HG02943 (cell line): ENCODE results near the gene DIP2A.
"Not testable (repeated sequence)": the region's sequence is repeated elsewhere in the genome, so short reads cannot be mapped to it uniquely, and the experiment has no call there.

ENCODE experiments used
- ATAC-seq: cut with Tn5 transposase; IDR thresholded peaks from one replicate; pipeline ENCODE4 v1.9.1; 2021; ENCODE audit warnings: mild to moderate bottlenecking, low read depth, moderate library complexity; ENCODE audit not compliant: unreplicated experiment

Gene DIP2A

DNA sequence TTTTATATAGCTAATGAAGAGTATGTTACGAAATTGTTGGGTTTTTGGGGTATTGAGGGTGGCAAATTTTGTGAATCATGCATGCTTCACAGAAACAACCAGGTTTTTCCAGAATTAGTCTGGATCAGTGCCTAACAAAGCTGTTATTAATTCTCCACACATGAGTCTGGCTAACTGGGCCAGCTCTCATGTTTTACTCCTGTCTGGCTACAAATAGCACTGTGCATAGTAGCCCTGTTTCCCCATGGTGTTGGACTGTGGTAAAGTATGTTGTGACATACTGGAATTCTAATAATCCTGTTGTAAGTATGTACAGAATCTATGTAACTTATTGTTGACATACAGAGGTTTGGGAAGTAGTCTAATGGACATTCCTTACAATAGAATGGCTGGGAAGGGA, 110.4 kb downstream of the DIP2A start:
- no peak for ATAC-seq

DNA sequence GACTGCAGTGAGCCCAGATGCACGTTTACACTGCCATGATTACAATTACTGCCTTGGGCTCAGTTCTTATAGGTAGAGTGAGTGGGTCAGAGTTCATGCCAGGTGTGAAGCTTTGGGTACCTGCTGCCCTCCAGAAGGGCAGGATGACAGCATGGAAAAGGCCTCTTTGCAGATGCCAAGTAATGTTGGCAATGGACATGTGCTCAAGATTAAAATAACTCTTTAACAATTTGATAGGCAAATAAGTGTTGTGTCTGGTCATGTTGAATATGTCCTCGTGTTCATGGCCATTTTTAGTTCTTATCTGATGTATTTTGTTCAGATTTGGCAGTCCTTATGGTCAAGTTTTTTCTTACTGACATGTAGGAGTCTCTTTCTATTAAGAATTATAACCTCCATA, 111.4 kb downstream of the DIP2A start:
- no peak for ATAC-seq

DNA sequence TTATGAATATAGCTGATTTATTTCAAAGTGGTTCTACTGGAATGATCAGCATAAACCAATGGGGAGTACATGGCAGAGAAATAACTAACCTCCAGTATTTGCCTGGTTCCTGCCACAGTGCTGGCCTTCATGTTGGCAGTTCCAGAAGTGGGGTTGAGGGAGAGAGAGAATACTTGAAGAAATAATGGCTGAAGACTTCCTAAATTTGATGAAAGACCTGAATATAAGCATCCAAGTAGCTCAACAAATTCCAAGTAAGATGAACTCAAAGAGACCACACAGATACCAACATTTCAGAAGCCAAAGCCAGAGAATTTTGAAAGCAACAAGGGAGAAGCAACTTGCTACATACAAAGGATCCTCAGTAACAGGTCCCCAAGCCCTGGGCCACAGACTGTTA, 111.9 kb downstream of the DIP2A start:
- no peak for ATAC-seq

DNA sequence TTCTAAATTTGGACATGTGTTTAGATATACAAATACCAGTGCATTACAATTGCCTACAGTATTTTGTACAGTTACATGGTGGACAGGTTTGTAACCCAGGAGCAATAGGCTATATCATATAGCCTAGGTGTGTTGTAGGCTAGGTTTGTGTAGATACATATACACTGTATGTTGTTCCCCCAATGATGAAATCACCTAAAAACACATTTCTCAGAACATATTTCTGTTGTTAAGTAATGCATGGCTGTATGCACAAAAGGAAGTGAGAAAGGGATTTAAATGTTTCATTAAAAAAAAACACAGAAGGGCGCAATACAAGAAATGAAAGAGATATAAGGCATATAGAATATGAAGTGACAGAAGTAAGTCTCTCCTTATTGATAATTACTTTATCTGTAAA, 114.2 kb downstream of the DIP2A start:
- no peak for ATAC-seq

DNA sequence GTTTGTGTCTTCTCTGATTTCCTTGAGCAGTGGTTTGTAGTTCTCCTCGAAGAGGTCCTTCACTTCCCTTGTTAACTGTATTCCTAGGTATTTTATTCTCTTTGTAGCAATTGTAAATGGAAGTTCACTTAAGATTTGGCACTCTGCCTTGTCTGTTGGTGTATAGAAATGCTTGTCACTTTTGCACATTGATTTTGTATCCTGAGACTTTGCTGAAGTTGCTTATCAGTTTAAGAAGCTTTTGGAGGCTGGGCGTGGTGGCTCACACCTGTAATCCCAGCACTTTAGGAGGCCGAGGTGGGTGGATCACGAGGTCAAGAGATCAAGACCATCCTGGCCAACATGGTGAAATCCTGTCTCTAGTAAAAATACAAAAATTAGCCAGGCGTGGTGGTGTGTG, 119.1 kb downstream of the DIP2A start:
- ATAC-seq: not testable (repeated sequence)

DNA sequence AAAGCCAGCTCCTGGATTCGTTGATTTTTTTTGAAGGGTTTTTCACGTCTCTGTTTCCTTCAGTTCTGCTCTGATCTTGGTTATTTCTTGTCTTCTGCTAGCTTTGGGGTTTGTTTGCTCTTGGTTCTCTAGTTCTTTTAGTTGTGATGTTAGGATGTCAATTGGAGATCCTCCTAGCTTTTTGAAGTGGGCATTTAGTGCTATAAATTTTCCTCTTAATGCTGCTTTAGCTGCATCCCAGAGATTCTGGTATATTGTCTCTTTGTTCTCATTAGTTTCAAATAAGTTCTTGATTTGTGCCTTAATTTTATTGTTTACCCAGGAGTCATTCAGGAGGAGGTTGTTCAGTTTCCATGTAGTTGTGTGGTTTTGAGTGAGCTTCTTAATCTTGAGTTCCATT, 120.7 kb downstream of the DIP2A start:
- ATAC-seq: not testable (repeated sequence)

DNA sequence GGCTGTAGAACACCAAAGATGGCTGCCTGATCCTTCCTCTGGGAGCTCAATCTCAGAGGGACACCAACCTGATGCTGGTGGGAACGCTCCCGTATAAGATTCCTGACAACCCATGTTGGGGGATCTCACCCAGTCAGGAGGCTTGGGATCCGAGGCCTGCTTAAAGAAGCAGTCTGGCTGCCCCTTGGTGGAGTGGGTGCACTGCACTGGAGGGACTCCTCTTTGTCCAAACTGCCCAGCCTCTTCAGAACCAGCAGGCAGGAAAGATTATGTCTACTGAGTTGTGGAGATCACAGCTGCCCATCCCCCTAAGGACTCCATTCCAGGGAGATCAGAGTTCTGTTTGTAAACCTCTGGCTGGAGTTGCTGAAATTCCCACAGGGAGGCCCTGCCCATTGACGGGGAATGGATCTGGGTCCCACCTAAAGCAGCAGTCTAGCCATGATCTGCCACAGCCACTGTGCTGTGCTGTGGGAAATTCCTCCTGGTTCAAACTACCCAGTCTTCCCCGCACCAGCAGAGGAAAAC, 123.2 kb downstream of the DIP2A start:
- no peak for ATAC-seq

- ATAC-seq: no peak
Observed at GRCh38 chr21:46585191-46585953, 126.7 kb downstream of the DIP2A start.

GRCh38 chr21:46594276-46594675, 135.6 kb downstream of the DIP2A start:
- ATAC-seq: no peak

DNA sequence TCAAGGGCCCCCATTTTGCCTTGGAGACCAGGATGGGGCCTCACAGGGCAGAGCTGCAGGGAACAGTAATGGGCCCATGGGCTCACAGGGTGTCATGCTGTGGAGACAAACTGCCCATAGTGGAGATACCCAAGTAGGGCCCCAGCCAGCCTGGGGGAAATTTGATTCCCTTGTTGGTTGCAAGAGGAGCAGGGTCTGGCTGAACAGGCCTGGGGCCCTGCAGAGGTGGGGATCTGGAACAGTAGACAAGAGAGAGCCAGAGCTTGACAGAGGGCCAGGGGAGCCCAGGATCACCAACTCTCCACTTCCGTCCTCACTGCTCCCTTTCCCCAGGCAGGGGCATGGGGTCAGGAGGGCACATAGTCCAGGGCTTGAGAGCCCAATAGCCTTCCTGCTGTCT, 137.5 kb downstream of the DIP2A start:
- no peak for ATAC-seq

GRCh38 chr21:46597031-46597430, 138.3 kb downstream of the DIP2A start:
- no peak for ATAC-seq

- no peak for ATAC-seq
Observed at GRCh38 chr21:46597896-46598343, 139.2 kb downstream of the DIP2A start.

DNA sequence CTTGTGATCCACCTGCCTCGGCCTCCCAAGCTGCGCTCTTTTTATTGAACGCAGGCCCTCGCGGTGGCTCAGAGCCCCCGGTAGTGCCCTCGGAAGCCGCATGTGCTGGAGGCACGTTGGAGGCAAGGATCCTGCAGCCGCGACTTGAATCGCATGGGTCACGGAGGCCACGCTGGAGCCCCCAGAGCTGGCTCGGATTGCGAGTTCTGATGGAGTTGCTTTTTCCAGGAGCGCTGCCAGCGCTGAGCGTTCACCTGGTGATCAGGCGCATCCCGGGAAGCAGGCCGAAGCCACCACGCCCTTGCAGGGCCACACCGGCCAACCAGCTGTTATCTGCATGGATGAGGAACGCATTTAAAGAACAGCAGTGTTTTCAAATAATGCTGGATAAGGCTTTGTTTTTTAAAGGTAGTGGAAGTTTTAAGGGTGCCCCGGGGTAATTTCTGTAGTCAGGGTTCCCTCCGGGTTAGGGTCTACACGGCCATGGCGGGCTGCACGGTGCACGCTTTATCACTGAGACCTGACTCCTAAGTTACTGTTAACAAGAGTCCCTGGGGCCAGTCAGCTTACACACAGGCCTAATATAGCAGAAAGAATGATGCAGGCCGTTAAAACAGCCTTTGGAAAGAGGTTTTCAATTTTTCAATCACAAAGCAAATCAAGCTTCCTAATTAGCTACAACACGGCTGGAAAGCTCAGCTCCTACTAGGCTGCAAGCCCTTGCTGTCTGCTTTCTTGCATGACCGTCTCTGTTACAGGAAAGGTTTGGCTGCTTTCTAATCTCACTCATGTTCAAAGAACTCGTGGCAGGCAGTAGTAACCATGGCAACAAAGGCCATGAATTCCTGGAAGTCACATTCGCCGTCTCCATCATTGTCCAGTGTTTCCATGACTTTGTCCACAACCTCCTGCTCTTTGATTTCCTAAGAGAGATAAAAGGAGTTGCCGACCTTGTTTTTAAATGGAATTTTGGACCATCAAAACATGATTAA, 140.2 kb downstream of the DIP2A start:
- ATAC-seq: no peak

- no peak for ATAC-seq
Observed at GRCh38 chr21:46600305-46600704, 141.6 kb downstream of the DIP2A start.

DNA sequence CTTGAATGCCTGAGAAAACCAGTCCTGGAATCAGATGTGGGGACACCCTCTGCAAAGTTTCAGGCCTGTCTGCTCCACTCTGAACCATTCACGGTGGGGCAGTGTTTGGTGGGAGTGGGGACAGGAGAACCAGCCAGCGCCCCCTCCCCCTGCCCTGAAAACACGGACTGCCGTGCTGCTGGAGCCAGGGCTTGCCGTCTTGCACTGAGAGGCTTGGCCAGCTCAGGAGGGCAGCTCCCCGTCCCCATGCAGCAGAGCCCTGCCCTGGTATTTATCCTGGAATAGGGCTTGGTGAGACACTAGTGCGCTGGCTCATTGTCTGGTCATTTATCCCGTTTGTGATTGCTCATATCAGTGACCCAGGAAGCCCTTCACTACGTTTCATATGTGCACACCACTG, 142.3 kb downstream of the DIP2A start:
- ATAC-seq: no peak

- ATAC-seq: no peak
Observed at GRCh38 chr21:46603228-46603627, 144.5 kb downstream of the DIP2A start.

DNA sequence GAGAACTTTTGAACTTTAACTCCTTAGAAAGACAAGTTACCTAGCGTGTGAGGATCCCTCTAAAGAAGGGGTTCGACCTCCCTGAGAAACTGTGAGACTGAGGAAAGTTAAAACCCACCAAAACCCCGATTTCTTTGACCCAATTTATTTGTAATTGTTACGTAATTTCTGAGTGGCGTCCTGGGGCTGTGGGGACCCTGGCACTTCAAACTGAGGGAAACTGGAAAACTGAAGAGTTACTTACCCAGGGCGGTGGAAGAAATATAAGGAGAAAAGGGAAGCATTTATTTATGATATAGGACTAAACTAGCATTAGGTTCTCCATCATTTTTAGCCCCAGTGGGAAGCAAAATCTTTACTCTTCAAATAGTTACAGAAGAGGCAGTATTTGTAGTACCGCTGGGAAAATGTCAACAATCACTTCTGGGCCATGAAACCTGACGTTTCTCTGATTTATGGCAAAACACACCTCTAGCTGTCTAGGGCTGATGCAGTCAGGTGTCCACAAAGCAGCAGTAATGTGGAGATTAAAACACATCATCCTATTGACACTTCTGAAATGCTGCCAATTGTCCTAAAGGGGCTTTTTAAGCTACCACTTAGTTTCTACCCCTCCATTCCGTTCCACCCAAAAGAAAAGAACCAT, 145.8 kb downstream of the DIP2A start:
- ATAC-seq: no peak

DNA sequence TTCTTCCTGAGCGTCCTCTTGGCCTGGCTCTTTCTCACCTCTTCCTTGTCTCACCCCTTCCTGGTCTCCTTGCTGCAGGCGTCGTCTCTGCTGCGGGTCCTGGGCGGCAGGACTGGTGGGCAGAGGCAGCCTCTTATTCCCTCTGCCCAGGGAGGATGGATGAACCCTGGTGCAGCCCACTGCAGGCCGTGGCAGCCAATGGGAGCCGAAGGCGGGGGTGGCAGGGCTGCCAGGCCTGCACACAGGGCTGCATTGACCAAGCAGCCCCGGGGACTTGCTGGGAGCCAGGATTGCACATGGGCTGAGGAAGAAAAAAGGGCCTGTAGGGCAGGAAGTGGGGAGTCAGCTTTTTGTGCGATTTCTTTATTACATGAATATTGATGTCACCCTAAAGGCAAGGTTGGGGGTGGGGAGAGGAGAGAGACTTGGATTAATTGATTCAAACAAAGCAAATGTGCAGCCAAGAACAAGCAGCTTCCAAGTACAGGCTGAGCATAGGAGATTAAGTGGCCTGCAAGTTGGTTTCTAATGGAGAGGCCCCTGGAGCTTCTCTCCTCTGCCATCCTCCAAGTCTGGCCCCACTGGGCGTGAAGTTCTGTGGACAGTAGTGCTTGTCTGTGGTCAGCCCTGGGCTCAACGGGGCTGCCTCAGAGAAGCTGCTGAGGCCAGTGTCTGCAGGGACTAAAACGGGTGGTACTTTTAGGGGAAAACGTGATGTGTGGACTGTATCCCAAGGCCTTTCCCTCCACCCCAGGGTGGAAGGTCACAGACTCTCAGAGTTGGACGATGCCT, 146.5 kb downstream of the DIP2A start, which contains the start of gene S100B:
TSS of gene S100B (minus strand) at position 108 of the 792 bp plus-strand sequence. CDS start 2,667 bp downstream, outside the sequence.
- ATAC-seq: no peak

- no peak for ATAC-seq
Observed at GRCh38 chr21:46605767-46606426, 147.2 kb downstream of the DIP2A start.
